Testis (tissue), 2 donors: ENCODE measurements around the gene RENBP.

Experiments
- POLR2A ChIP-seq: fragments of 450-650 bp; IDR thresholded peaks from one replicate; pipeline ENCODE4 v1.6.1; 2017; ENCODE audit warnings: antibody characterized with exemption, mild to moderate bottlenecking, moderate library complexity
- TF ChIP-seq, protein P1 (sequence below), 3 experiments: fragments of 450-650 bp in 2 of 3; fragments of 200-600 bp in 1 of 3; sonication (generic) in 1 of 3; IDR thresholded peaks; one replicate each; pipeline ENCODE4 v1.5.1; 2016 to 2019; ENCODE audit warnings: antibody characterized with exemption in 3 of 3, mild to moderate bottlenecking in 2 of 3, moderate library complexity in 1 of 3

- TF ChIP-seq, protein P1, sequence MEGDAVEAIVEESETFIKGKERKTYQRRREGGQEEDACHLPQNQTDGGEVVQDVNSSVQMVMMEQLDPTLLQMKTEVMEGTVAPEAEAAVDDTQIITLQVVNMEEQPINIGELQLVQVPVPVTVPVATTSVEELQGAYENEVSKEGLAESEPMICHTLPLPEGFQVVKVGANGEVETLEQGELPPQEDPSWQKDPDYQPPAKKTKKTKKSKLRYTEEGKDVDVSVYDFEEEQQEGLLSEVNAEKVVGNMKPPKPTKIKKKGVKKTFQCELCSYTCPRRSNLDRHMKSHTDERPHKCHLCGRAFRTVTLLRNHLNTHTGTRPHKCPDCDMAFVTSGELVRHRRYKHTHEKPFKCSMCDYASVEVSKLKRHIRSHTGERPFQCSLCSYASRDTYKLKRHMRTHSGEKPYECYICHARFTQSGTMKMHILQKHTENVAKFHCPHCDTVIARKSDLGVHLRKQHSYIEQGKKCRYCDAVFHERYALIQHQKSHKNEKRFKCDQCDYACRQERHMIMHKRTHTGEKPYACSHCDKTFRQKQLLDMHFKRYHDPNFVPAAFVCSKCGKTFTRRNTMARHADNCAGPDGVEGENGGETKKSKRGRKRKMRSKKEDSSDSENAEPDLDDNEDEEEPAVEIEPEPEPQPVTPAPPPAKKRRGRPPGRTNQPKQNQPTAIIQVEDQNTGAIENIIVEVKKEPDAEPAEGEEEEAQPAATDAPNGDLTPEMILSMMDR (IDR thresholded peaks at IDR 0.05): no peak
- no peak for TF ChIP-seq POLR2A
Measured at GRCh38 chrX:153926858-153927671, 17.4 kb downstream of the RENBP start.
